ENCODE measurements around the gene VCAN. TPM values are rescaled to one million over a fixed set of nuclear protein-coding genes. Genes with fewer than 3 reads are reported as not detected.

The VCAN gene
- total and polyA plus RNA-seq, 4 donors, result 0.97 to 15.6 (median 4.8) TPM

GRCh38 chr5:83538786-83539462, 67.4 kb downstream of the VCAN start:
- H3K27me3 ChIP-seq (ENCODE audit: control insufficient read depth in 4 of 4, insufficient read depth in 4 of 4, low read length in 3 of 4), result no peaks in the 10 kb centered on the region
- TF ChIP-seq JUND (IDR thresholded peaks at IDR 0.05), result no peak
- TF ChIP-seq REST (IDR thresholded peaks at IDR 0.05), result no peak
- TF ChIP-seq YY1 (IDR thresholded peaks at IDR 0.05), result no peak
- no peak for TF ChIP-seq NR2F2 (IDR thresholded peaks at IDR 0.05)
- no peak for TF ChIP-seq FOXA2 (IDR thresholded peaks at IDR 0.05)
- 77% methylated on average over 4 of the region's 4 CpGs for WGBS

GRCh38 chr5:83539463-83539790, 67.9 kb downstream of the VCAN start:
- H3K36me3 ChIP-seq (ENCODE audit: control insufficient read depth in 4 of 4, insufficient read depth in 3 of 4, low read depth in 1 of 4, low read length in 3 of 4), result no peaks in the 10 kb centered on the region
- no peak overlapping the region for H3K9ac ChIP-seq (ENCODE audit: low read depth in 1 of 2, low read length in 2 of 2)
- H3K27ac ChIP-seq (ENCODE audit: low read depth in 1 of 2, low read length in 2 of 2), result no peak overlapping the region

More at GRCh38 chr5:83538786-83539462, 67.4 kb downstream of the VCAN start:
- Histone ChIP-seq H3K27ac (ENCODE audit: low read depth in 1 of 2, low read length in 2 of 2) (no peak overlapping the region), H3K9ac (ENCODE audit: low read depth in 1 of 2, low read length in 2 of 2) (no peak overlapping the region), H3K4me1 (ENCODE audit: control insufficient read depth in 4 of 4, insufficient read depth in 4 of 4, low read length in 3 of 4) (no peaks in the 10 kb centered on the region), H3K4me3 (ENCODE audit: low read depth in 1 of 3, low read length in 3 of 3) (no peak overlapping the region), H3K36me3 (ENCODE audit: control insufficient read depth in 4 of 4, insufficient read depth in 3 of 4, low read depth in 1 of 4, low read length in 3 of 4) (no peaks in the 10 kb centered on the region), H3K9me3 (ENCODE audit: control insufficient read depth in 4 of 4, low read length in 3 of 4) (no peaks in the 10 kb centered on the region)
- DNase-seq (ENCODE audit: low spot score), result no peak

More at GRCh38 chr5:83539463-83539790, 67.9 kb downstream of the VCAN start:
- no peak for DNase-seq (ENCODE audit: low spot score)
- 92% methylated on average over 1 of the region's 1 CpG for WGBS
- no peaks in the 10 kb centered on the region for H3K9me3 ChIP-seq (ENCODE audit: control insufficient read depth in 4 of 4, low read length in 3 of 4)
- H3K4me1 ChIP-seq (ENCODE audit: control insufficient read depth in 4 of 4, insufficient read depth in 4 of 4, low read length in 3 of 4), result no peaks in the 10 kb centered on the region
- H3K27me3 ChIP-seq (ENCODE audit: control insufficient read depth in 4 of 4, insufficient read depth in 4 of 4, low read length in 3 of 4), result no peaks in the 10 kb centered on the region
- no peak for TF ChIP-seq GABPA (IDR thresholded peaks at IDR 0.05 in 1 of 2, conservative IDR thresholded peaks at IDR 0.05 in 1 of 2)
- TF ChIP-seq RXRA (IDR thresholded peaks at IDR 0.05), result no peak
- TF ChIP-seq NR2F2 (IDR thresholded peaks at IDR 0.05), result no peak
- no peak for TF ChIP-seq CTCF (IDR thresholded peaks at IDR 0.05; ENCODE audit: low read depth, low read length, missing input control)
- no peak for TF ChIP-seq MAX (IDR thresholded peaks at IDR 0.05)
- no peak for TF ChIP-seq REST (IDR thresholded peaks at IDR 0.05)
- TF ChIP-seq ZBTB33 (IDR thresholded peaks at IDR 0.05), result no peak
- TF ChIP-seq RAD21 (IDR thresholded peaks at IDR 0.05), result no peak
- TF ChIP-seq FOXA2 (IDR thresholded peaks at IDR 0.05), result no peak
- H3K4me3 ChIP-seq (ENCODE audit: low read depth in 1 of 3, low read length in 3 of 3), result no peak overlapping the region

All from liver (tissue), 9 donors.